HTERT RPE-1 (cell line): ENCODE results near the gene SLCO2A1.

ENCODE experiments used
- in situ Hi-C: fragments of 300-500 bp; cut with MboI; formaldehyde crosslinking; loops from 4 replicates; pipeline ENCODE4 v1.14.3; 2020; ENCODE audit warnings: low sequenced_read_pairs

Gene SLCO2A1

DNA sequence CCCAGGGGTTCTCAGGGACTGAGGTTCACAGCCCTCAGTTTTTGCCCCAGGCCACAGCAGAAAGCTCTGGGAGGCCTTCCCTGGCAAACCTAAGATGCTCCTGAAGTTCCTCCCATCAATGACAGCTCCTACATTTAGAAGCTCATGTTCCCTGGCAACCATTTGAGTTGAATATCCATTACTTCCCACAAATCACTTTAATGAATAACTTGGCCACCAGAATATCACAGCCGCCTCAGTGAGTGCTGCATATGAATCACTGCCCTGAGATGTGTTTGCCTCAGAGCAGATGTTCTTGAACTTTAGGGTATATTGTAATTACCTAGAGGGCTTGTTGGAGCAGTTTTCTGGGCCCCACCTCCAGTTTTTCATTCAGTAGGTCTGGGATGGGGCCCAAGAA lies 27.4 kb downstream of the SLCO2A1 start:
- in situ Hi-C loops = no loop called here

- in situ Hi-C loops = no loop called here
These were observed 28.5 kb downstream of the SLCO2A1 start for GRCh38 chr3:134001251-134001650.

DNA sequence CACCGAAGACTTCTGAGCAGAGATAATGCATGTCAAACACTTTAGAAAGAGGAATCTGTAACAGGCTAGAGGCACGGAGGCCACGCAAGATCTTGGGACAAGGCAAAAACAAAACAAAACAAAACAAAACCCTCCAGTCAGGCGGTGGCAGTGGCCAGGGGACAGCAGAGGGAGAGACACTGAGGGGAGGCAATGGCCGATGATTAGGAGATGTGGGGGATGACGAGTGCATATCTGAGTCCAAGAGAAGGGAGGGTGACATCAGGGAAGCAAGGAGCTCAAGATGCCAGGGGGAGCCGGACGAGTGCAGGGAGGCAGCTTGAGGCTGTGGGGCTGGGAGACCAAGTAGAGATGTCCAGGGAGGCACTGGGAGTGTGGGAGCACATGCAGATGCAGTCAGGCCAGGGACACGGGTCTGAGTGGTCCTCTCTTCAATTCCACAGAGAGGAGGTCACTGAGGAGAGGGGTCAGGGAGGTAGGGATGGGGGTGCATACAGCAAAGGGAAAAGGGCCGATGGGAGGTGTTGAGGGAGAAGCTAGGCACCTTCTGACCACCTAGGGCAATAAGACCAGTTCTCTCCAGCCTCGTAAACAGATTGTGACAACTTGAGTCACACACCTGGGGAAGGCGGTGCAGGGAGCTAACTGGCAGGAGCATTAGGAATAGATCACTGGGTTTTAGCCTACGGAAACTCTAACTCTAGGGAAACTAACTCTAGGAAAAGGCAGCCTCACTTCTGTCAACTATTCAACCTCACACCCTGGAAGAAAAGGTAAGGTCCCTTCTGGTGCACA lies 29.6 kb downstream of the SLCO2A1 start:
- in situ Hi-C loops = no loop called here

GRCh38 chr3:133998691-133999241 lies 31.0 kb downstream of the SLCO2A1 start:
- in situ Hi-C loops = no loop called here

DNA sequence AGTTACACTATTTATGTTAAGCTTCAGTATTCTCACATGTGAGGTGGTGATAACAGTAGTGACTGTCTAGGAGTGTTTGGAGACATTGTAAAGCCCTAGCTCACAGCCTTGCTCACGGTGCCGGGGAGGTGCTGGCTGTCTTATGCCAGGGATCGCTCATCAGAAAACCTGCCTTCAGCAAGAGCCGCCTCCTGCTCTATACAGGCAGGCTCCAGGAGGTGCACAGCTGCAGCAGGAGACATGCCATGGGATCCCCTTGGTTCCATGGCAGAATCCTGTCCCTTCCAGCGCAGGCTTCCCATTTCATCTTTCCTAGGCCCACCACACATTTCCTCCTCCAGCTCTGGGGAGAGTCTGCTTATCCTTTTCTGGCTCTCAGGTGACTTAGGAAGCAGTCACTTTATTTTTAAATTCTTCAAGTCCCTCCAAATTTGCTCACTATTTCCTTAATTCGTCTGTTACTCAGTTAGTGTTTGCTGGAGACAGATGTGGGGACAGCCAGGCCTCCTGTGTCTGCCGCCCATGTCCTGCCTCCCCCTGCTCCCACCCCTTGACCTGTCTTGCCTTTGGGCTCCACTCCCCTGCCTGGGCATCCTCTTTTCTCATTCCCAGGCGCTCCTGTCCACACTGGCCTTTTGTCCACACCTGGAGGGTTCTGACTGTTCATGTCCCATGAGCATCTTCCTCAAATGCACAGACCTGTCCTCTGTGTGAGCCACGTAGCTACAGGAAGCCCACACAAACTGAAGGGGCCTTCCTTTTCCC lies 31.7 kb downstream of the SLCO2A1 start:
- in situ Hi-C loops = no loop called here

DNA sequence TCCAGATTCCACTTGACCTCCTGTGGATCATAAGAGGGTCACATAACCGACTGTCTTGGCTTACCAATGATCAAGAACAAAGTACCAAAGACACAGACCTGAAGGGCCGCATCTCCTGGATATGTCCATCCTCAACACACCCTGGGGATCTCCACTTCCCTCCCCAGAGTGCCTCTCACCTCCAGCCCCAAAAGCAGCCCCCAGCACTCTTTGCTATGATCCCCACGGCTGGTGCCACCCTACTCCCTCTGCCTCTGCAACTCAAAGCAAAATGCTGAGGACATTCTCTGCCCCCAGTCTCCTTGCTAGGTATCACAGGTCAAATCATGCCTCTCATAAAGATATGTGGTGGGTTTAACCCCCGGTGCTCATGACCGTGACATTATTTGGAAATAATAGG lies 32.7 kb downstream of the SLCO2A1 start:
- in situ Hi-C loops = no loop called here

- in situ Hi-C loops = no loop called here
These were observed 33.5 kb downstream of the SLCO2A1 start for GRCh38 chr3:133996251-133996661.

DNA sequence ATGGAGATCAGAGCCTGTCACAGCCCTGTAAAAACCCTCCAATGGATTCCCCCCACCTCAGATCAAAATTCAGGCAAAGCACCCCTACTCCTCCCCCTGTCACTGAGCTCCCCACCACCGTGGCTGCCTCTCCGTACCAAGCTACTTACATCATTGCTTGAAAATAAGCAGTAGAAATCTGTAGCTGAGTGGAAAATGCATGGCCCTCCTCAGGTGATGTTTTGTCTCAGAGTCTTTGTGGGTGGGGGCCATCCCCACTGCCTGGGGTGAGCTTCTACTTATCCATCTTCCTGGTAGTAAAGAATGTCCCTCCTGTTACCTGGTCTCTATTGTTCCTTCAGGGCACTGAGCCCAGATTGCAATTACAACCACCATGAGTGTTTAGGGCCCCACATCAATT lies 34.5 kb downstream of the SLCO2A1 start:
- in situ Hi-C loops = no loop called here

DNA sequence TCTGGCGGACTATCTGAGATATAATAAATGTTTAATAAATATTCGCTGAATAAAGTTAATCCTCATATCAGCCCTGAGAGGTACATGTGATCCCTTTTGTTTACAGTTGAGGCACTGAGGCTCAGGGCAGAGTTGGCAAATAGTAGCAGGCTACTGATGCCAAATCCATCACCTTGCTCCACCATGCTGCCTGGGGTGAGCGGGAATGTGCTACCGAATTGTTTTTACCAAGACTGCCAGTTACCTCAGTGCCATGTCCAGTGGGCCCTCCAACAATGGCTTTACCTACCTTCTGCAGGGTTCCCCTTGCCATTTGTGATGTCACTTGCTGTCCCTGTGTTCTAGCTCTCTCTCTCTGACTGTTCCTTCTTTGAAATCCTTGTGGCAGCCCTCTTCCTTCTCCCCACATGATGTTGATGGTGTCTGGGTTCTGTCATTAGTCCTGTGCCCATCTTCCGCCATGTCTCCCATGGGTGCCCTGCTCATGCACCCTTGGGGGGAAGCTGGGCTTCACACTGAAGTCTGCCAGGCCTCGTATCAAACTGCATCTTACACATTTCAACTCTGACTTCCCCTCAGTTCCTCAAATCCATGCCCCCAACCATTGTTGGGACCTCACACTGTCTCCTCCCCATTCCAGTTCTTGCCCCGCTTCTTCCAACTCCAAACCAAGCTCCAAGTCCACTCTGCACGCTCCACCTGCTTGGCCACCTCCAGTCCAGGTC lies 35.4 kb downstream of the SLCO2A1 start:
- in situ Hi-C loops = no loop called here

DNA sequence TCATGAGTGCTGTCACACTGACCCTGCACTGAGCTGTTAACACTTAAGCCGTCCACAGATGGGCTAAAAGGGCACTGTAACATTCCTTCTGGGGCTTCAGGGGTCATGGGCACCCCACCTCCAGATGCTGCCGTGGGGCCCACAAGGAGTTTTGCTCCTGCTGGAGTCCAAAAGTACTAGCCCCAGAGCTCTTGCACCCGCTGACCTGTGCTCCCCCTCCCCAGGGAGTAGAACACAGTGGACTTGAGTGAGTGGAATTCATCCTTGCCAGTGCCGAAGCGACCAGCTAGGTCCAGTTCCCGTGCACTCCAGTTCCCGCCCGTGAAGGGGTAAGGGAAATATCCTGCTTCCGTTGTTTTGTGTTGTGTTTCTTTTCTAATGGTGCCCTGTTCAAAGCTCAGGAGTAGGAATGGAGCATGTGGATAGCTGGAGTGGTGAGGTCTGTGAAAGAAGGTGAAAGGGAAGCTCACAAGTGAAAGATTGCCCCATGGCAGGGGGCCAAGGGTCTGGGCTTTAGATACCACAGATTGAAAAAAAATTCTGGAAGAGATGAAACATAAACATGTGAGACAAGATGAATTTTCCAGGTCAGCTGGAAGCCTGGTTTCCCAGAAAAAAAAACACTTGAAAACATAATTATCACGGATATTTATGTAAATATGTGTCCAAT lies 36.6 kb downstream of the SLCO2A1 start:
- in situ Hi-C loops = no loop called here

GRCh38 chr3:133992381-133992780 lies 37.3 kb downstream of the SLCO2A1 start:
- in situ Hi-C loops = no loop called here

DNA sequence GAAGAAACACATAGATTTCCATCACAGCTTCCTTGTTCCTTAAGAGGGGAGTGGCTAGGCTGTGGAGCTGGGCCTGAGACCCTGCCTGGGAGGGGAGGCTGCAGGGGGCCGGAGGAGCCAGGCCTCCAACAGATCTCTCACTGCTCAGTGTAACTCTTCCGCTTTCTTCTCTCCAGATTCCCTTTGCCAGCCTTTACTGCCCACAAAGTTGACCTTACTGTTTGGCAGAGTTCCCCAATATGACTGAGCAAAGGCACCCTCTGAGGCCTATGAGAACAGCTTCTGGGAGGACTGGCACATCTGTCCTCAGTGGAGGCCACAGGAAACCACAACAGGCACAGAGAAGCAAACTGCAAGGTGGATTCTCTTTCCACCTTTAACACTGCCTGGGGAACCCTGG lies 38.1 kb downstream of the SLCO2A1 start:
- in situ Hi-C loops = no loop called here

GRCh38 chr3:133991209-133991608 lies 38.5 kb downstream of the SLCO2A1 start:
- in situ Hi-C loops = no loop called here

DNA sequence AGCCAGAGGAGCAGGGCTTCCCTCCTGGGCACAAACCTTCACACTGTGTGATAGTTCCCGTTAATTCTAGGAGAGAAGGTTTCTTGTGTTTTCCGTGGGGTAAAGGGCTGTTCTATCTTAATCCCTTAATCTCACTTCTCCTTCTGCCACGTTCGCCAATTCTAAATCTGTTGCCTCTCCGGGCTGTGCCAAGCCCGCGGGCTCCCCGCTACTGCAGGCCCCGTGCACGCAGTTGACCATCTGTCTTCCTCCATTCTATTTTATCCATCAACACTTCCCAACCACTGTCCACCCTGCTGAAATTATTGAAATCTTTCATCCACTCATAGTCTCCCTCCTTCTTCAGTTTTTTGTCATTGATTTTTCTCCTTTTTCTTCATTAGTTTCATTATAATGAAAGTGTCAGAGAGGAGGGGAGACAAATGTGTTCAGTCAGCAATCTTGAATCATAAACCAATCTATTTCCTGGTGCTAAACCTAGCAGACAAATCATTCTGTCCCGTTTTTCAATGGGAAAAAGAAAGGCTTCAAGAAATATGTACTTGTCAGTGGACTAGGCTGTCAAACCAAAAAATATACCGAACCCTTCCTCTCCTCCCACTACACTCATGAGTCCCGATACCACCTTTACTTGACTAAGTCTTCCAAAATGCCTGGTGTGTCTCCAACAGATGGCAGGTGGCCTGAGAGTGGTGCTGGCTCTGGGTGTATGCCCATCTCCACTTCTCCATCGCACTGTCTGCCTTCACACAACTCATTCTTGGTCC lies 39.6 kb downstream of the SLCO2A1 start:
- in situ Hi-C loops = no loop called here

- in situ Hi-C loops = no loop called here
These were observed 41.0 kb downstream of the SLCO2A1 start for GRCh38 chr3:133988631-133989161.

DNA sequence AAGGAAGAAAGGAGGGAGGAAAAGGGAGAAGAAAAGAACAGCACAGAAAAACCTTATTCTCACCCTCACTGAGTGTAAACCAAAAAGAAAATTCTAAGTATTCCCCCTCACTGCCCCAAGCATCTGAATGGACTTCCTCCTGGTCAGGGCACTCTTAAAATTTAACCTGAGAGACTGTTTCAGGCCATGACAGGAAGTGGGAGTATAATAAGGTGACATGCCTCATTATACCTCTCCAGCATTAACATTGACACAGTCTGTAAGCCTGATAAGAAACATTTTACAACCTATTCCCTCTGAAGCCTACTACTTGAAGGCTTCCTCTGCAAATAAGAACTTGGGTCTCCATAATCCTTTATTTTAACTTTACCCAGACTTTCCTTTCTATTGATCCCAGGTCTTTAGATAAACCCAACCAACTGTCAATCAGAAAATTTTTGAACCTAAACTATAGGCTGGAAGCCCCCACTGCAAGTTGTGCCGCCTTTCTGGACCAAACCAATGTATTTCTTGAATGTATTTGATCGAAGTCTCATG lies 41.7 kb downstream of the SLCO2A1 start:
- in situ Hi-C loops = no loop called here

DNA sequence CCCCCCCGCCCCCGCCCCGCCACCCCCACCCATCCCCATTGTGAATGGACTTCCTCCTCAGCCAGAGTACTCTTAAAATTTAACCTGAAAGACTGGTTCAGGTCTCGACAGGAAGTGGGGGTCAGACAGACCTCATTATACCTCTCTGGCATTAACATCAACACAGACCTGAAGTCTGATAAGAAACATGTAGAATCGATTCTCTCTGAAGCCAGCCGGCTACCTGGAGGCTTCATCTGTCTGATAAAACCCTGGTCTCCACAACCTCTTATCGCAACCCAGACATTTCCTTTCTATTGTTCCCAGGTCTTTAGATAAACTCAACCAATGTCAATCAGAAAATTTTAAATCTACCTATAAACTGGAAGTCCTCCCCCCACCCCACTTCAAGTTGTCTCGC lies 42.6 kb downstream of the SLCO2A1 start:
- in situ Hi-C loops = no loop called here

- in situ Hi-C loops = no loop called here
These were observed 43.4 kb downstream of the SLCO2A1 start for GRCh38 chr3:133986311-133986710.

GRCh38 chr3:133984975-133985374 lies 44.8 kb downstream of the SLCO2A1 start:
- in situ Hi-C loops = no loop called here
